Dermis blood vessel endothelial cell (primary cell): Measurements from ENCODE around the gene MRPS15. TPM values are rescaled to one million over a fixed set of nuclear protein-coding genes. Genes with fewer than 3 reads are reported as not detected.
A peak's percentile ranks its signal among the peaks of the same experiment; 100 is the strongest.
"Not testable (repeated sequence)": the region's sequence is repeated elsewhere in the genome, so short reads cannot be mapped to it uniquely, and the experiment has no call there.

Experiments
- DNase-seq: peaks from one replicate; pipeline ENCODE4 v3.0.0; 2010
- total RNA-seq: library from RNA; depleted of rRNA; stranded (reverse); fragments of >200 nt; gene quantifications from 2 replicates; pipeline ENCODE4 v1.2.3, GENCODE V29; 2014

The MRPS15 gene
- 57.7 and 88.7 TPM in 2 replicates for total RNA-seq

- DNase-seq: peak; percentile 97
Measured at GRCh38 chr1:36463803-36464604, at the start of gene MRPS15. Gene MRPS15 (minus strand): TSS chr1:36464384. CDS start chr1:36464275, 109 bp downstream.

- no peak for DNase-seq
Measured at GRCh38 chr1:36512842-36513241, 48.7 kb upstream of the MRPS15 start.

- DNase-seq: no peak
Measured at GRCh38 chr1:36511804-36512798, 47.9 kb upstream of the MRPS15 start.

GRCh38 chr1:36511220-36511619 is 47.0 kb upstream of the MRPS15 start:
- not testable (repeated sequence) for DNase-seq

- DNase-seq: no peak
Measured at GRCh38 chr1:36510418-36510817, 46.2 kb upstream of the MRPS15 start.

GRCh38 chr1:36508257-36508656 is 44.1 kb upstream of the MRPS15 start:
- no peak for DNase-seq

GRCh38 chr1:36506276-36506920 is 42.2 kb upstream of the MRPS15 start:
- no peak for DNase-seq

- DNase-seq: no peak
Measured at GRCh38 chr1:36503733-36504132, 39.5 kb upstream of the MRPS15 start.

- no peak for DNase-seq
Measured at GRCh38 chr1:36503159-36503558, 39.0 kb upstream of the MRPS15 start.

- DNase-seq: no peak
Measured at GRCh38 chr1:36502616-36503015, 38.4 kb upstream of the MRPS15 start.

- not testable (repeated sequence) for DNase-seq
Measured at GRCh38 chr1:36501911-36502310, 37.7 kb upstream of the MRPS15 start.

- no peak for DNase-seq
Measured at GRCh38 chr1:36497207-36497606, 33.0 kb upstream of the MRPS15 start.

- no peak for DNase-seq
Measured at GRCh38 chr1:36494971-36495370, 30.8 kb upstream of the MRPS15 start.

- DNase-seq: no peak
Measured at GRCh38 chr1:36493524-36493923, 29.3 kb upstream of the MRPS15 start.

GRCh38 chr1:36492491-36492890 is 28.3 kb upstream of the MRPS15 start:
- DNase-seq: no peak

- DNase-seq: not testable (repeated sequence)
Measured at GRCh38 chr1:36489258-36490051, 25.3 kb upstream of the MRPS15 start.

GRCh38 chr1:36487906-36488305 is 23.7 kb upstream of the MRPS15 start:
- DNase-seq: no peak

GRCh38 chr1:36487336-36487725 is 23.1 kb upstream of the MRPS15 start:
- DNase-seq: not testable (repeated sequence)

GRCh38 chr1:36486439-36487335 is 22.5 kb upstream of the MRPS15 start:
- no peak for DNase-seq

- DNase-seq: no peak
Measured at GRCh38 chr1:36486093-36486438, 21.9 kb upstream of the MRPS15 start.

- no peak for DNase-seq
Measured at GRCh38 chr1:36484099-36484498, 19.9 kb upstream of the MRPS15 start.
